GM12891 (cell line): ENCODE results near the gene DCN.

Experiments used
- DNase-seq: peaks from one replicate; pipeline ENCODE4 v3.0.0; 2011; ENCODE audit warnings: low spot score; ENCODE audit not compliant: insufficient read length
- FAIRE-seq: peaks from 2 replicates; lab custom pipeline; 2011; peaks lifted over from hg19 to GRCh38; lab: Jason Lieb, UNC
- PAX5 ChIP-seq: IDR thresholded peaks from 2 replicates; pipeline ENCODE4 v1.6.1; 2011; ENCODE audit warnings: low read length, moderate library complexity, mild to moderate bottlenecking; ENCODE audit not compliant: insufficient read depth, severe bottlenecking
- POLR2A ChIP-seq: IDR thresholded peaks from 2 replicates; pipeline ENCODE4 v1.6.1; 2011; ENCODE audit warnings: low read depth, low read length, control low read depth
- POLR2AphosphoS5 ChIP-seq: IDR thresholded peaks from 2 replicates; pipeline ENCODE4 v1.6.1; 2011; ENCODE audit warnings: low read depth, low read length, control low read depth
- POU2F2 ChIP-seq: IDR thresholded peaks from 2 replicates; pipeline ENCODE4 v1.6.1; 2011; ENCODE audit warnings: low read depth, mild to moderate bottlenecking, control low read depth, low read length, moderate library complexity
- SPI1 ChIP-seq: IDR thresholded peaks from 2 replicates; pipeline ENCODE4 v1.6.1; 2011; ENCODE audit warnings: low read depth, low read length, control low read depth
- TAF1 ChIP-seq: IDR thresholded peaks from 2 replicates; pipeline ENCODE4 v1.6.1; 2011; ENCODE audit warnings: low read depth, low read length, control low read depth

The DCN gene

DNA sequence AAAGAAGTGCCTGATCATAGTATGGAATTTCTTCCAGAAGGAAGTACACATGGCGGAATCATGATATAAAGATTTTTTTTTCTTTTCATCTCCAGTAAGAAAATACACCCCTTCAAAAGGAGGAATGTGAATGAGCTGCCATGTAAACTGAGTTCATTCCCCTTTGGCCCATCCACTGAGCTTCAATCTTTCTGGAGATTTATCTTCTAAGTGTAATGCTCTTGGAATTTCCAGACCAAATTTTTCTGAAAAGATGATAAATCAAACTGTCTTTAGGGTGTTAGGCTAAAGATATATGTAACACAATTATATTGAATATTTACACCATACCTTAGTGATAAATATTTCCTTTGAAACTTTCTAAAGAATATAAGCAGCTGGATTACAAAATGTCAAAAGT, 5.2 kb downstream of the DCN start:
- TF ChIP-seq POU2F2 (no peak), SPI1 (no peak), TAF1 (no peak), POLR2AphosphoS5 (no peak), POLR2A (no peak), PAX5 (no peak)
- DNase-seq (no peak), FAIRE-seq (no peak)

DNA sequence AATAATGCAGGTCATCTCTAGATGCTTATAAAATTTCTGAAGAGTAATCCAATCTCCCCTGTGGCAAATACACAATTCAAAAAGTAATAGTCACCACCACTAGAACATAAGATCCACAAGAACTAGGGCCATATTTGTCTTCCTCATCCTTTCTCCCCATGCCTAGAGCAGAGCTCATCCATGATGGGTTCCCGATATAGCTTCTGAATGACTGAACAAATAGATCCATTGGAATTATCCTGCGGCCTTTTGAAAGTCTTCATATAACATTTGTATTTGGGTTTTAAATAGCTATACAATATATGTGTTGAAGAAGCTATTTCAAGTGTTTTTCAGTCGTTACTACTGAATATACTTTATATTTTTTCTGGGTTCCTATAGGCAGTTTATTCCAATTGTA, 5.7 kb downstream of the DCN start:
- no peak for DNase-seq
- TF ChIP-seq POU2F2, result no peak
- no peak for TF ChIP-seq POLR2AphosphoS5
- no peak for TF ChIP-seq POLR2A
- no peak for FAIRE-seq

- no peak for TF ChIP-seq POLR2A
- TF ChIP-seq PAX5, result no peak
- no peak for TF ChIP-seq TAF1
- TF ChIP-seq SPI1, result no peak
- no peak for TF ChIP-seq POLR2AphosphoS5
- TF ChIP-seq POU2F2, result no peak
- DNase-seq (no peak), FAIRE-seq (no peak)
These were observed 6.3 kb downstream of the DCN start for GRCh38 chr12:91176358-91176757.

DNA sequence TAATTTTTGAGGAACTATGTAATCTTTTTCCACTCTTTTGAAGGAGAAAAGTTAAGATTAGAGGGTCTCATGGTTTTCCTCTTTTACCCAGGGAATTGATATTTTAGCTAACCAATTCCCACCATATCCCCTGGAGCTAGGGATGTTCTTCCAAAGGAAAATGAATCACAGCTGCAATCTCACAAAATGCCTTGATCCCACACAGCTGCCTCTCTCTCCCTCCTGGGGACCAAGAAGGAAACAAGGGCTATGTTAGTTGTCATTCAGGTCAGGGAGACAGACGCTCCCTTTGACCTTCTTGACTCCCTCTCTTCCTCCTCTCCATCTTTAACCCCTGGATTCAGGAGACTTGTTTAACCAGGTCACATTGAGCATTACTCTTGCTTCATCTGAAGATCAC, 9.5 kb downstream of the DCN start:
- FAIRE-seq (no peak), DNase-seq (no peak)
- TF ChIP-seq PAX5 (no peak), TAF1 (no peak), SPI1 (no peak), POU2F2 (no peak), POLR2AphosphoS5 (no peak), POLR2A (no peak)

DNA sequence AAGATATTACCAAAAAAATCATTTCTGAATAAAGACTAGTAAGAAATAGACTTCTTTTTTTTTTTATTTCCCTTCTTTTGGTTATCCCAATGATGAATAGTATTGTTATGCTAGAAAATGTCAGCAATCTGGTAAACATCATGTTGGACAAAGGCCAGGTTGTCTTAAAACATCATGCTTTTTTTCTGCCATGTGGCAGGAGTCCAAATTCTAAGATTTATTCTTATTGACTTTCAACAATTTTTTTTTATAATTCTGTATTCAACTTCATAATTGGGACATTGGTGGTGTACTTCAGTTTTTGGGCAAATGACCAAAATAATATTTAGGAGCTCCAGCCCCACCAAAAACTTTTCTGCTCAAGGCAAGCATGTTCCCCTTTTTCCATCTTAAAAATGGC, 10.5 kb downstream of the DCN start:
- TF ChIP-seq SPI1, result no peak
- no peak for TF ChIP-seq POU2F2
- no peak for TF ChIP-seq POLR2AphosphoS5
- TF ChIP-seq PAX5, result no peak
- TF ChIP-seq TAF1, result no peak
- no peak for TF ChIP-seq POLR2A
- FAIRE-seq (no peak), DNase-seq (no peak)

GRCh38 chr12:91171476-91171875, 11.1 kb downstream of the DCN start:
- FAIRE-seq (no peak), DNase-seq (no peak)
- TF ChIP-seq POLR2A (no peak), PAX5 (no peak), POU2F2 (no peak), SPI1 (no peak), TAF1 (no peak), POLR2AphosphoS5 (no peak)

- DNase-seq (no peak), FAIRE-seq (no peak)
- TF ChIP-seq SPI1 (no peak), PAX5 (no peak), TAF1 (no peak), POU2F2 (no peak), POLR2AphosphoS5 (no peak), POLR2A (no peak)
These were observed 19.5 kb downstream of the DCN start for GRCh38 chr12:91163116-91163515.

- DNase-seq (no peak), FAIRE-seq (no peak)
- TF ChIP-seq PAX5 (no peak), POU2F2 (no peak), SPI1 (no peak), POLR2A (no peak), POLR2AphosphoS5 (no peak), TAF1 (no peak)
These were observed 21.6 kb downstream of the DCN start for GRCh38 chr12:91161009-91161408.

DNA sequence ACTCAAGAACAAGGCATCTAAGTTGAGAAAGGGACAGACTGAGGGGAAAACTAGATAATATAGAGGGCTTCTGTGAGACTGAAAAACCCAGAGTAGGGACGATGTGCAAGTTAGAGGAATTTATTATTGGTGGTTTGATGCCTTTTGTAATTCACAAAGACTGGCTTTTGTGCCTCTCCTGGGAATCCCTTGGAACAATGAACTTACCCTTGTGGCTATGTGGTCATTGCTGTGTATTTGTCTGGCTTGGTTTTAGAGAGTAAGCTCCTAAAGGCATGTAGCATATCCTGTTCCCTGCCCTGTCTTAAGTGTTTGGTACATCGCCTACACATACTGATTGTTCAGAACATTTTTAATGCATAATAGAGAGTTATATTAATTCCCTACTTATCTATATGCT, 26.6 kb downstream of the DCN start:
- DNase-seq (no peak), FAIRE-seq (no peak)
- TF ChIP-seq PAX5 (no peak), TAF1 (no peak), POLR2A (no peak), SPI1 (no peak), POLR2AphosphoS5 (no peak), POU2F2 (no peak)

DNA sequence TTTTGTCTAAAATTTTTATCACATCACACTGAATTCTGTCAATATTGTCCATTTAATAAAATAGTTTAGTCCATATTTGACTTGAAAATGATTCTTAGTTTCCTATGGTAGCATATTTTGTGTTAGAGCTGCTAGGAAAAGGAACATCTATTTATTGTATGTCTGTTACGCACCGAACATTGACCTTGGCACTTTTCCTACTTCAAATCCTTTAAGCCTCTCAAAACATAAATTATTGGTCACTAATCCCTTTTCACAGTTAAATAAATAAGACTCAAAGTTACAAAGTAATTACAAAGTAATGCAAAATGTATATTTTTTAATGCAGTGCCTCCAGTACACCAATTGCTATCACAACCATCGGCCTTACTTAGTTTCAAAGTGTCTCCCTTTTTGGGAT, 28.5 kb downstream of the DCN start:
- DNase-seq, result no peak
- TF ChIP-seq SPI1 (no peak), POLR2A (no peak), TAF1 (no peak)
- FAIRE-seq, result no peak
